Neural crest cell (in vitro differentiated cells): ENCODE data around the gene MYO9A. TPM values are rescaled to one million over a fixed set of nuclear protein-coding genes. Genes with fewer than 3 reads are reported as not detected.
"Not testable (repeated sequence)": the region's sequence is repeated elsewhere in the genome, so short reads cannot be mapped to it uniquely, and the experiment has no call there.

Experiments
- DNase-seq: peaks from one replicate; pipeline ENCODE4 v3.0.0; 2021; ENCODE audit warnings: low read depth, mixed read lengths, low spot score
- H3K27ac Mint-ChIP-seq: one replicate; pipeline ENCODE4 v1.8.0; 2021; ENCODE audit warnings: mild to moderate bottlenecking, mixed read lengths; ENCODE audit not compliant: unreplicated experiment
- H3K27me3 Mint-ChIP-seq: 2 replicates; pipeline ENCODE4 v1.8.0; 2021; ENCODE audit warnings: low read depth, mild to moderate bottlenecking, mixed read lengths
- H3K36me3 Mint-ChIP-seq: 2 replicates; pipeline ENCODE4 v1.8.0; 2021; ENCODE audit warnings: low read depth, mild to moderate bottlenecking, mixed read lengths
- H3K4me1 Mint-ChIP-seq: 2 replicates; pipeline ENCODE4 v1.8.0; 2021; ENCODE audit warnings: mixed read lengths
- H3K4me3 Mint-ChIP-seq: one replicate; pipeline ENCODE4 v1.8.0; 2021; ENCODE audit warnings: mild to moderate bottlenecking, mixed read lengths
- H3K9me3 Mint-ChIP-seq: 2 replicates; pipeline ENCODE4 v1.8.0; 2021; ENCODE audit warnings: mixed read lengths
- CTCF ChIP-seq: fragments of 200-600 bp; sonication (generic); conservative IDR thresholded peaks from 2 replicates; pipeline ENCODE4 v1.5.0; 2021; ENCODE audit warnings: antibody characterized with exemption, mild to moderate bottlenecking
- total RNA-seq: library from RNA; stranded (reverse); gene quantifications from 2 replicates; pipeline ENCODE4 v1.2.1, GENCODE V29; 2021

Gene MYO9A
- total RNA-seq, 1 donor from 2014 or later: 31.3 TPM

GRCh38 chr15:72086010-72086697 is 31.8 kb downstream of the MYO9A start:
- no peak overlapping the region for H3K4me3 Mint-ChIP-seq

DNA sequence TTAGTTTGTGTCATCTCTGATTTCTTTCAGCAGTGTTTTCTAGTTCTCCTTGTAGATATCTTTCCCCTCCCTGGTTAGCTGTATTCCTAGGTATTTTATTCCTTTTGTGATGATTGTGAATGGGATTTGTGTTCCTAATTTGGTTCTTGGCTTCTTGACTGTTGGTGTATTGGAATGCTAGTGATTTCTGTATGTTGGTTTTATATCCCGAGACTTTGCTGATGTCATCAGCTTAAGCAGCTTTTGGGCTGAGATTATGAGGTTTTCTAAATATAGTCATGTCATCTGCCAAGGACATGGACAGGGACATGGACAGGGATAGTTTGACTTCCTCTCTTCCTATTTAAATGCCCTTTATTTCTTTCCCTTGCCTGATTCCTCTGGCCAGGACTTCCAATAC is 35.8 kb downstream of the MYO9A start:
- Mint-ChIP-seq H3K27ac (no peak overlapping the region), H3K9me3 (peaks cover 13% of the 10 kb centered on the region), H3K27me3 (no peaks in the 10 kb centered on the region), H3K4me3 (no peak overlapping the region), H3K36me3 (peaks cover 20% of the 10 kb centered on the region), H3K4me1 (no peaks in the 10 kb centered on the region)
- TF ChIP-seq CTCF: no peak
- no peak for DNase-seq

More at GRCh38 chr15:72086010-72086697, 31.8 kb downstream of the MYO9A start:
- Mint-ChIP-seq H3K27me3 (no peaks in the 10 kb centered on the region), H3K36me3 (peaks cover 20% of the 10 kb centered on the region), H3K27ac (no peak overlapping the region), H3K9me3 (peaks cover 13% of the 10 kb centered on the region), H3K4me1 (no peaks in the 10 kb centered on the region)
- TF ChIP-seq CTCF: no peak
- DNase-seq: no peak

DNA sequence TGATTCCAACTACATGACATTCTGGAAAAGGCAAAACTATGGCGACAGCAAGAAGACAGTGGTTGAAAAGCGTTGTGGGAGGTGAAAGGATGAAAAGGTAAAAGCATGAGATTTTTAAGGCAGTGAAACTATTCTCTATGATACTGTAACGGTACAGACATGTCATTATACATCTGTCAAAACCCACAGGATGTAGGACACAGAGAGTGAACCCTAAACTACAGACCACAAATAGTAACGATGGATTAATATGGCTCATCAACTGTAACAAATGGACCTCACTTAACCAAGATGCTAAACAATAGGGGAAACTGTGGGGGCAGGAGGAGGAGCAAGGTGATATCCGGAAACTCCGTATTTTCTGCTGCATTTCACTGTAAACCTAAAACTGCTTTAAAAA is 39.1 kb downstream of the MYO9A start:
- Mint-ChIP-seq H3K27ac (no peak overlapping the region), H3K36me3 (peaks cover 9% of the 10 kb centered on the region), H3K9me3 (peaks cover 12% of the 10 kb centered on the region), H3K4me3 (no peak overlapping the region), H3K4me1 (no peaks in the 10 kb centered on the region), H3K27me3 (no peaks in the 10 kb centered on the region)
- no peak for TF ChIP-seq CTCF
- DNase-seq: no peak

DNA sequence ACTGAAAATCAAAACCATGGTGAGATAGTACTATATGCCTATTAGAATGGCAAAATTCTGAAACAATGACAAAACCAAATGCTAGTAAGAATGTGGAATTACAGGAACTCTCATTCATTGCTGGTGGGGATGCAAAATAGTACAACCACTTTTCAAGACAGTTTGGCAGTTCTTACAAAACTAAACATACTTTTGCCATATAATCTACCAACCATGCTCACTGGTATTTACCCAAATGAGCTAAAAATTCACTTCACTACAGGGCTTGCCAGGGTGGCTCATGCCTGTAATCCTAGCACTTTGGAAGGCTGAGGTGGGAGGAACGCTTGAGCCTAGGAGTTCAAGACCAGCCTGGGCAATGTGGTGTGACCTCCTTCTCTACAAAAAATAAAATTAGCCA is 40.0 kb downstream of the MYO9A start:
- Mint-ChIP-seq H3K4me1 (no peaks in the 10 kb centered on the region), H3K27ac (no peak overlapping the region), H3K36me3 (peaks cover 4% of the 10 kb centered on the region), H3K9me3 (peaks cover 6% of the 10 kb centered on the region), H3K4me3 (no peak overlapping the region), H3K27me3 (no peaks in the 10 kb centered on the region)
- no peak for TF ChIP-seq CTCF
- no peak for DNase-seq

- no peak overlapping the region for H3K4me3 Mint-ChIP-seq
- no peak overlapping the region for H3K27ac Mint-ChIP-seq
- DNase-seq: no peak
- no peaks in the 10 kb centered on the region for H3K27me3 Mint-ChIP-seq
- peaks cover 2% of the 10 kb centered on the region for H3K9me3 Mint-ChIP-seq
- TF ChIP-seq CTCF: no peak
- no peaks in the 10 kb centered on the region for H3K36me3 Mint-ChIP-seq
- peaks cover 3% of the 10 kb centered on the region for H3K4me1 Mint-ChIP-seq
Observed at GRCh38 chr15:72074335-72075060, 43.5 kb downstream of the MYO9A start.

DNA sequence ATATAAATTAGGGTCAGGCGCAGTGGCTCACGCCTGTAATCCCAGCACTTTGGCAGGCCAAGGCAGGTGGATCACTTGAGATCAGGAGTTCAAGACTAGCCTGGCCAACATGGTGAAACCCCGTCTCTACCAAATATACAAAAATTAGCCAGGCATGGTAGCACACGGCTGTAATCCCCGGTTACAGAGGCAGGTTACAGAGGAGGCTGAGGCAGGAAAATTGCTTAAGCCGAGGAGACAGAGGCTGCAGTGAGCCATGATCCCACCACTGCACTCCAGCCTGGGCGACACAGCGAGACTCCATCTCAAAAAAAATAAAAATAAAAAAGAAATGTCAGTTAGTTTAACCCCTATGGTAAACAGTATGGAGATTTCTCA is 46.5 kb downstream of the MYO9A start:
- not testable (repeated sequence) for H3K4me1 Mint-ChIP-seq, H3K27ac Mint-ChIP-seq, H3K36me3 Mint-ChIP-seq, H3K4me3 Mint-ChIP-seq, H3K9me3 Mint-ChIP-seq, H3K27me3 Mint-ChIP-seq, DNase-seq
